ENCODE results near the gene TM7SF3.
"Not testable (repeated sequence)": the region's sequence is repeated elsewhere in the genome, so short reads cannot be mapped to it uniquely, and the experiment has no call there.

Gene TM7SF3, protein sequence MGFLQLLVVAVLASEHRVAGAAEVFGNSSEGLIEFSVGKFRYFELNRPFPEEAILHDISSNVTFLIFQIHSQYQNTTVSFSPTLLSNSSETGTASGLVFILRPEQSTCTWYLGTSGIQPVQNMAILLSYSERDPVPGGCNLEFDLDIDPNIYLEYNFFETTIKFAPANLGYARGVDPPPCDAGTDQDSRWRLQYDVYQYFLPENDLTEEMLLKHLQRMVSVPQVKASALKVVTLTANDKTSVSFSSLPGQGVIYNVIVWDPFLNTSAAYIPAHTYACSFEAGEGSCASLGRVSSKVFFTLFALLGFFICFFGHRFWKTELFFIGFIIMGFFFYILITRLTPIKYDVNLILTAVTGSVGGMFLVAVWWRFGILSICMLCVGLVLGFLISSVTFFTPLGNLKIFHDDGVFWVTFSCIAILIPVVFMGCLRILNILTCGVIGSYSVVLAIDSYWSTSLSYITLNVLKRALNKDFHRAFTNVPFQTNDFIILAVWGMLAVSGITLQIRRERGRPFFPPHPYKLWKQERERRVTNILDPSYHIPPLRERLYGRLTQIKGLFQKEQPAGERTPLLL

DNA sequence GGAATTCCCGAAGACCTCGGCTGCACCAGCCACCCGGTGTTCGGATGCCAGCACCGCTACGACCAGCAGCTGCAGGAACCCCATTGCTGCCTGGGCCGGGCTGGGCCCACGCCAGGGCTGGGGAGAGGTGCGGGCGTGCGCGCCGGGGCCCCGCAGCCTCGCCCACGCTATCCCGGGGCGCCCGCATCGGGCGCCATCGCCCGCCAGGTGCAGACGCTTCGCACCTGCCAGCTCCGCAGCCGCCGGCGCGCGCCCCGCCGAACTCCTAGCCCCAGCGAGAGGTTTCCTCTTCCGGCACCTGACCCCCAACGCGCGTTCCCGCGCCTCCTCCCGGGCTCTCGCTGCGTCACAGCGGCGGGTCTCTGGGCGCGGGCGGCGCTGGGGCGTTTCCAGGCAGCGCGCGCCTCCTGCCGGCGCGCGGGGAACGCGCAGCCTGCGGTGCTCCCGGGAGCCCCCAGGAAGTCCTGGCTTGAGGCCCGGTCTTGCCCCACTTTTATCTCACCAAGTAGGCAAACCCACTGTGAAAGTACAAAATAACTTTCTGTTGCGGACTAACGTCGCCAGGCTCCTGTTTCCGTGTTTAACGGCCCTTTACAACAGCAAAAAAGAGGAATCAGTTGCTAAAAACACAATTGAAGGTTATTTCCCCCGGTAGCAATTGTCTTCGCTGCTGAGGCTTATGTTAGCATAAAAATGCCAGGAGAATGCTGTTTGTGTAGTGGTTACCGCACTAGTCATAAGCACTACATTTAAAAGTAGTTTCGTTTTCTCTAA lies at the start of gene TM7SF3:
Gene TM7SF3 (minus strand): TSS at position 300 of the 774 bp plus-strand sequence. CDS start 216 bp downstream, at position 84.
- DNase-seq = peak; percentile 94

DNA sequence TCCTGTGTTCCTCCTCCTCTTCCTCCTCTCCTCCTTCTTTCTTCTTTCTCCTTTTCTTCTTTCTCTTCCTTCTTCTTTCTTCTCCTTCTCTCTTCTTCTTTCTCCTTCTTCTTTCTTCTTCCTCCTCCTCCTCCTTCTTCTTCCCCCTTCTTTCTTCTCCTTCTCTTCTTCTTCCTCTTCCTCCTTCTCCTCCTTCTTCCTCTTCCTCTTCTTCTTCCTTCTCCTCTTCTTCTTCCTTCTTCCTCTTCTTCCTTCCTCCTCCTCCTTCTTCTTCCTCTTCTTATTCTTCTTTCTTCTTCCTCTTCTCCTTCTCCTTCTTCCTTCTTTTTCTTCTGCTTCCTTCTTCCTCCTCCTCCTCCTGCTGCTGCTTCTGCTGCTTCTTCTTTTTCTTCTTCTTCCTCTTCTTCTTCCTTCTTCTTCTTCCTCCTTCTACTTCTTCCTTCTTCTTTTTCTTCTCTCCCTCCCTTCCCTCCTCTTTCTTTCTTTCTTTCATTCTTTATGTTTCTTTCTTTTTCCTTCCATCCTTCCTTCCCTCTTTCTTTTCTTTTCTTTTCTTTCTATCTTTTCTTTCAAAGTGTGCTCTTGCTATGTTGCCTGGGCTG lies 49.2 kb upstream of the TM7SF3 start:
- no peak for DNase-seq

DNA sequence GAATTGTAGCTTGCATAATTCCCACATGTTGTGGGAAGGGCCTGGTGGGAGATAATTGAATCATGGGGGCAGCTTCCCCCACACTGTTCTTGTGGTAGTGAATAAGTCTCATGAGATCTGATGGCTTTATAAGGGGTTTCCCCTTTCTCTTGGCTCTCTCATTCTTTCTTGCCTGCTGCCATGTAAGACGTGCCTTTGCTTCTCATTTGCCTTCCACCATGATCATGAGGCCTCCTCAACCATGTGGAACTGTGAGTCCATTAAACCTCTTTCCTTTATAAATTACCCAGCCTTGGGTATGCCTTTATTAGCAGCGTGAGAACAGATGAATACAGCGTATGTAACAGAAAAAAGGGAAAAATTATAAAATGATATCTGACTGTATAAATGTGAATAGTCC lies 47.1 kb upstream of the TM7SF3 start:
- no peak for DNase-seq

DNA sequence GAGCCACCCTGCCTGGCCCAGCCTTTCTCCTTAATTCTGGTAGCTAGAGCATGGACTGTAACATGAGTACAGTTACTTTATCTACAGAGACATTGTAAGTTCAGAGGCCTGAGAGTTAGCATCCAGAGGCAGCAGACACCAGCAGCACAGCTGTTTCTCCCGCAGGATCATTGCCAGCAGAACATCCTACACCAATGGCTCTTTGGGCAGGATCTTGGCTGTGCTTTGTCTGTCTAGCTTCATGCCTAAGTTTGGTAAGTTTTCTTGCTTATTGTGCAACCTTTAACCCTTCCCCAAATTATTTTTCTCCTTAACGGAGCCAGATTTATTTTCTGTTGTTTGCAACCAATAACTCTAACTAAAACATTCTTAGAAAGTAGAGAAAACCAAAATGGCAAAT lies 46.6 kb upstream of the TM7SF3 start:
- no peak for DNase-seq

DNA sequence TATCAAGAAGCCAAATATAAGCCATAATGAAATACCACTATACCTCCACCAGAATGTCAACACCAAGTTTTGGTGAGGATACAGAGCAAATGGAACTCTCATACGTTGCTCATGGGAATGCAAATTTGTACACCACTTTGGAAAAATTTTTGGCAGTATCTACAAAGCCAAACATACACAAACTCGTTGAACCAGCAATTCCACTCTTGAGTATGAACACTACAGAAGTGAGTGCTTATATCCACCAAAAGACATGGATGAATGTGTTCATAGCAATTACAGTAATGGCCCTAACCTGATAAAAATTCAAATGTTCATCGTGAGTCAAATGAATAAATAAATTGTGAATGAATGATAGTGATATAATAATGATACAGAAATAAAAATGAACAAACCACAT lies 43.4 kb upstream of the TM7SF3 start:
- no peak for DNase-seq

DNA sequence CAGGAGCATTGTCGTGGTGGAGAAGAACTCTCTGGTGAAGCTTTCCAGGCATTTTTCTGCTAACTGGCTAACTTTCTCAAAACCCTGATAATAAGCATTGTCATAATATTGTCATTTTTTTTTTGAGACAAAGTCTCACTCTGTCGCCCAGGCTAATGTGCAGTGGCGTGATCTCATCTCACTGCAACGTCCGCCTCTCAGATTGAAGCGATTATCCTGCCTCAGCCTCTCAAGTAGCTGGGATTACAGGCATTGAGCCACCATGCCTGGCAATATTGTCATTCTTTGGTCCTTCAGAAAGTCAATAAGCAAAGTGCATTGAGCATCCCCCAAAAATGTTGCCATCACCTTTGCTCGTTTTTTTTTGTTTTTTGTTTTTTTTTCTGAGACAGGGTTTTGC lies 41.8 kb upstream of the TM7SF3 start:
- no peak for DNase-seq

DNA sequence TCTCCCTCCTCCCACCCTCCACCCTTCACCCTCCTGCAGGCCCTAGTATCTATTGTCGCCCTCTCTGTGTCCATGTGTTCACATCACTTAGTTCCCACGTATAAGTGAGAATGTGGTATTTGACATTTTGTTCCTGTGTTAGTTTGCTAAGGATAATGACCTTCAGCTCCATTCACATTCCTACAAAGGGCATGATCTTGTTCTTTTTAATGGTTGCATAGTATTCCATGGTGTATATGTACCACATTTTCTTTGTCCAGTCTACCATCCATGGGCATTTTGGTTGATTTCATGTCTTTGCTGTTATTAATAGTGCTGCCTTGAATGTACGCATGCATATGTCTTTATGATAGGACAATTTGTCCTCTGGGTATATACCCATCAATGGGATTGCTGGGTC lies 38.6 kb upstream of the TM7SF3 start:
- DNase-seq = no peak

DNA sequence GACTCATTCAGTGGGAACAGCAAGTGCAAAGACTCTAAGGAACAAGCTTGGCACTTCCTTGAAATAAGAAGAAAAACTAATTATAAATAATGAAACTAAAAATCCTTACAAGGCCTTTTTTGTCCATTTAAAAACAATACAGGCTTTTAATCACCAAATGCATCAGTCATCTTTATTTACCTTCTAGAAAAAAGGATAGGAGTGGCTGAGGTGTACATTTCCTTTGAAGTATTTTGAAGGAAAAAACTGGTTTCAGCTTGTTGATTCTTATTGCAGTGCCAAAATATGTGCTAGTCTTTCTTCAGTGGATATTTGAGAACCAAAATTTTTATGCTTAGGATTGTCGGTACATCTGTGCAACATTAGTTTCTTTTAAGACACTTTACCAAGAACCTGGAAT lies 38.0 kb upstream of the TM7SF3 start:
- DNase-seq = no peak

DNA sequence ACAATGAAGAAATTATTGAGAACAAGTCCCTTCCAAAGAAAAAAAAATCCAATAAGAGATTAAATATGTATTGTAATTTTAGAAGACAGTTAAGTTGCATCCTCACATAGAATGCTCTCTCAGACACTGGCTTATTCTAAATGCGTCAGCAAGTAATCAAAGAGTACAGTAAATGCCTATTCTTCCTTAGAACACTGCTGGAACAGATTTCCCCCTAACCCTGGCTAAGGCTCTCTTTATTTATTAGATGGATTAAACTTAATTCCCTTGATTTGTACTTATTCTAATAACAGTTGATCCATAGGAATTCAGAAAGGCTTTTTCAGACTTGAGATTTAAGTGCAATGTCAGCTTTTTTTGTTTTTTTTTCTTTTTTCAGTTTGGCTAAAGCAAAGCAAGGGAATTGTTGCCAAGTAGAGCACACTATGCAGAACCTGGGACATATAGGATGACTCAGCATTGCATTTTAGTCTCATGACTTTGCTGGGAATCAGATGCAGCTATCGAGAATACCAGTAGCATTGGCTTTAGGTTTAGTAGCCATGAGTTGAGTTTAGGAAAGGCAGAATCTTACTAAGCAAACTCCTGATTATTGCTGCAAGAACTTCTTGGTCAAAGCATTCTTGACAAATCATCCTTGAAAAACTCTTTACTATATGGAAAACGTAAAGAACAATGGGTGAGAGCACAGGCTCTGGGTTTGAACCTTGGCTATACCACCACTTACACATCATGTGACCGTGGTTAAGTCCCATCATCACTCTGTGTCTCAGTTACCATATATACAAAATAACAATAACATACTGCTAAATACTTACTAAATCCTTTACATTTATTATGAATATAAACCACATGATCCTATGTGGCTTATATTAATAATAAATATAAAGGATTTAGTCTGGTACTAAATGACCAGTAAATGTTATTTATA lies 34.9 kb upstream of the TM7SF3 start:
- no peak for DNase-seq

DNA sequence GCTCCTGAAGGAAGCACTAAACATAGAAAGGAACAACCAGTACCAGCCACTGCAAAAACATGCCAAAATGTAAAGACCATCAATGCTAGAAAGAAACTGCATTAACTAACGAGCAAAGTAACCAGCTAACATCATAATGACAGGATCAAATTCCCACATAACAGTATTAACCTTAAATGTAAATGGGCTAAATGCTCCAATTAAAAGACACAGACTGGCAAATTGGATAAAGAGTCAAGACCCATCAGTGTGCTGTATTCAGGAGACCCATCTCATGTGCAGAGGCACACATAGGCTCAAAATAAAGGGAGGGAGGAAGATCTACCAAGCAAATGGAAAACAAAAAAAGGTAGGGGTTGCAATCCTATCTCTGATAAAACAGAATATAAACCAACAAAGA lies 27.8 kb upstream of the TM7SF3 start:
- not testable (repeated sequence) for DNase-seq

DNA sequence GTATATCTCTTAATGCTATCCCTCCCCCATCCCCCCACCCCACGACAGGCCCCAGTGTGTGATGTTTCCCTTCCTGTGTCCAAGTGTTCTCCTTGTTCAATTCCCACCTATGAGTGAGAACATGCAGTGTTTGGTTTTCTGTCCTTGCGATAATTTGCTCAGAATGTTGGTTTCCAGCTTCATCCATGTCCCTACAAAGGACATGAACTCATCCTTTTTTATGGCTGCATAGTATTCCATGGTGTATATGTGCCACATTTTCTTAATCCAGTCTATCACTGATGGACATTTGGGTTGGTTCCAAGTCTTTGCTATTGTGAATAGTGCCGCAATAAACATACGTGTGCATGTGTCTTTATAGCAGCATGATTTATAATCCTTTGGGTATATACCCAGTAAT lies 26.5 kb upstream of the TM7SF3 start:
- not testable (repeated sequence) for DNase-seq

DNA sequence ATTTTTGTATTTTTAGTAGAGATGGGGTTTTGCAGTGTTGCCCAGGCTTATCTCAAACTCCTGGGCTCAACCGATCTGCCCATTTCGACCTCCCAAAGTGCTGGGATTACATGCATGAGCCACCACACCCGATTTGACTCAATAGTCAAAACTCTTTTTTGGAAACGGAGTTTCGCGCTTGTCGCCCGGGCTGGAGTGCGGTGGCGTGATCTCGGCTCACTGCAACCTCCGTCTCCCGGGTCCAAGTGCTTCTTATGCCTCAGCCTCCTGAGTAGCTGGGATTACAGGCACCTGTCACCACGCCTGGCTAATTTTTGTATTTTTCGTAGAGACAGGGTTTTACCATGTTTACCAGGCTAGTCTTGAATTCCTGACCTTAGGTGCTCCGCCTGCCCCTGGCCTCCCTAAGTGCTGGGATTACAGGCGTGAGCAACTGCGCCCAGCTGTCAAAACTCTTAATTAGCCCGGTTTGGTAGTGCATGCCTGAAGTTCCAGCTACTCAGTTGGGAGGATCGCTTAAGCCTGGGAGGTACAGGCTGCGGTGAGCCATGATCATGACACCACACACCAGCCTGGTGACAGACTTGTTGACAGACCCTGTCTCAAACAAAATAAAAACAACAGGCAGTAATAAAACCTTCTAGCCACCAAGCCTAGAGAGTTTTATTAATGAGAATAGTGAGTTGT lies 20.6 kb upstream of the TM7SF3 start:
- no peak for DNase-seq

DNA sequence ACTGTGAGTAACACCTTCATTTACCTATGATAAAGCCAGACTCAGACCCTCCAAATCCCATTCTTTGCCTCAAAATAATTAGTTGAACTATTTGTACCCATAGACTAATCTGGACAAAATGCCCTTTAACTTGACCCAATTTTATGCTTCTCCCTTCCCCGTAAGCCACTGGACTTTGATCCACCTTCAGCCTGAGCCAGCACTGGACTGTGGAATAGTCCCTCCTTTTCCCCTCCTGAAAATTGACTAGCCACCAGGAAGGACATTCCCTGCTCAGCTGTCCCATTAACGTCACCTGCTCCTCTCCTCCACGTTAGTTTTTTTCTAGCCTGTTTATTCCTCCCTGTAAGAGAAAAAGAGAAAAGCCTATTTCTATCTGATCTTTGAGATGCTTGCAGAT lies 18.5 kb upstream of the TM7SF3 start:
- no peak for DNase-seq

DNA sequence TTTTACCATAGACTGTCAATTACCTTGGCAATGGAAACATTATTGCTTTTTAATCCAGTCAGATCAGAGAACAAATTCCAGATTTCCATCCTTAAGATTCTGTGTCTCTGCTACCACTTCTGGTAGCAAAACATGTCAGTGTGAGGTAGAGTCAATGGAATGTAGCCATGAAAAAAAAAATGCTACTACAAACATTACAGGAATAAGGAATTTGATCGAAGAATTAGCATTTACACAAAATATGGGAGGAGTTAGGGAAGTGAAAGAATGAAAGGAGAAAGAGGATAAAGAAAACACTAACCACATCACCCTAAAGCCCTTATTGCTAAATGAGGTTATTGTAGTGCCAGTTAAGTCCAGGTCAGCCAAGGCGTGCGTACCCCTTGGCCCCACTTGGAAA lies 17.3 kb upstream of the TM7SF3 start:
- no peak for DNase-seq

DNA sequence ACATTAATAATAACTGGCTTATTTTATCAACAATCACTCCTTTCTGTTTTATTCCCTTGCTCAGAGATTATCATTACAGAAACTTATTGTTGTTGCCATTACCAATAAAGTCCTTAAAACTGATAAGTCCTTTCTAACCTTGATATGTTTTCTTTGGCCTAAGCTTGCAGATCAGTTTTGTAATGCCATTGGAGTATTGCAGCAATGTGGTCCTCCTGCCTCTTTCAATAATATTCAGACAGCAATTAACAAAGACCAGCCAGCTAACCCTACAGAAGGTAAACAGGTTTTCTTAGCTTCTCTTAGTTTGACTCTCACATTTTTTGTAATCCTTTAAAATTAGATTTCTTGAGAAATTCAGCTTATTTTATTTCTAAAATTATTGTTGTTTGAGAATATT lies 12.1 kb upstream of the TM7SF3 start:
- no peak for DNase-seq

DNA sequence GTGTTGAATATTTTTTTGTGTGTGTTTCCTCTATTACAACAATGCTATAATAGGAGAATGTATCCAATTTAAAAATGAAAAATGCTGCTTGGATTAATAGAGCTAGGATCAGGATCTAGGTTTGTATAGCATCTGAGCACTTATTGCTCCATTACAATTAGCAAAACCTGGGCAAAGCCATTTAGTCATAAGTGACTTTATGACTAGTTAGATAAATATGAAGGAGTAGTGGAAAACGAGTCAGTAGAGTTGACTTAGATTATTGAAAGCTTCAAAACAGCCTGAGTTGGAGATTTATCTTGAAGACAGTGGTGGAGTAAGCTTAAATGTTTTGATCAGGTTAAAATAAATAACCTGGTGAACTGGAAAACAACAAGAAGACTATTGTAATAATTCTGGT lies 10.9 kb upstream of the TM7SF3 start:
- no peak for DNase-seq

DNA sequence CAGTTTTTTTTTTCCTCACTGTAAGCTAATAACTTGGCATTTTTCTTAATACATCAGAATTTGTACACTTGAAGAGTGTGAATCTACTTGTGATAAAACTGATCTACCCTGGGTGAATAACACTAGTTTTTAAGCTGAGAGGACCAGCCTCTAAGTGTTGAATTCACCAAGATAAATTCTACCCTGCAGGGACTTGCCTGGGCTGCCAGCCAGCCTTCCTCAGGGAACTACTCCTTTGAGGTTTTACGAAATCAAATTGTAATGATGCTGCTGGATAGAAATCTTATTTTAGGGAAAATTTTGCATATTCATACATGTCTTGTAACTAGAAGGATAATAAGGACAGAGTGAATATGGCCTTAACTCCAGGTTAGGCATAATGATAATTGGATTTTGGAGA lies 10.1 kb upstream of the TM7SF3 start:
- DNase-seq = no peak

DNA sequence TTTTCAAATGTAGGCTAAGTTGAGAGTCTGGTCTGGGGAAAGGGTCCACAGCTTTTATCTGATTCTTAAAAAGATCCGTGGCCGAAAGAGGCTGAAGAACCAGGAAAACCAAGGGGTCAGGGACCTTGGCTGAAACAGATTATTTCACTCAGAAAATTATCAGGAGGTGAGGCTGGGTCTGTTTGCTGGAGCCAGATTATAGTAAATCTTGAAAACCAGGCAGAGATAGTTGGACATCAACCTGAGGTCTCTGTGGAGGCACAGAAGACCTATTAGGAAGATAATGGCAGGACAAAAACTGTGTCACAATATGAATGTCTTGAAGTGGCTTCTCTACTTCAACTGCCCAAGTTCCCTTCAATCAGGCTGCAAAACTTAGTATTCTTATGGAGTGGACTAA lies 6.6 kb upstream of the TM7SF3 start:
- no peak for DNase-seq

DNA sequence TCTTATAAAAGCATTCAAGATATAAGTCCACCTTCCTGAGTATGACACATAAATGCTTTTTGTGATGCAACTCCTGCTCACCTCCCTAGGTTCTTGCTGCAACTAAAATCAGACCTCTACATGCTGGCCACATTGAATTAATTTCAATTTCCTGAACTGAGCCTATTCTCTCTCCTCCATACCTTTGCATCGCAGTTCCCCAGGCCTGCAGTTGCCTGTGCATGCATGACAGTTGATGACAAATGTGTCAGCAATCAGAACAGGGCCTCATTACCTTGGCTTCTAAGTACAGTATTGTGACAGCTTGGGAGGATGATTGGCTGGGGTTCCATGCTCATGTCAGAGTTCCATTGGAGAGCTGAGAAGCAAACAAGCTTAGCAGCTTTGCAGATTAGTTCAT lies 3.9 kb upstream of the TM7SF3 start:
- DNase-seq = no peak

DNA sequence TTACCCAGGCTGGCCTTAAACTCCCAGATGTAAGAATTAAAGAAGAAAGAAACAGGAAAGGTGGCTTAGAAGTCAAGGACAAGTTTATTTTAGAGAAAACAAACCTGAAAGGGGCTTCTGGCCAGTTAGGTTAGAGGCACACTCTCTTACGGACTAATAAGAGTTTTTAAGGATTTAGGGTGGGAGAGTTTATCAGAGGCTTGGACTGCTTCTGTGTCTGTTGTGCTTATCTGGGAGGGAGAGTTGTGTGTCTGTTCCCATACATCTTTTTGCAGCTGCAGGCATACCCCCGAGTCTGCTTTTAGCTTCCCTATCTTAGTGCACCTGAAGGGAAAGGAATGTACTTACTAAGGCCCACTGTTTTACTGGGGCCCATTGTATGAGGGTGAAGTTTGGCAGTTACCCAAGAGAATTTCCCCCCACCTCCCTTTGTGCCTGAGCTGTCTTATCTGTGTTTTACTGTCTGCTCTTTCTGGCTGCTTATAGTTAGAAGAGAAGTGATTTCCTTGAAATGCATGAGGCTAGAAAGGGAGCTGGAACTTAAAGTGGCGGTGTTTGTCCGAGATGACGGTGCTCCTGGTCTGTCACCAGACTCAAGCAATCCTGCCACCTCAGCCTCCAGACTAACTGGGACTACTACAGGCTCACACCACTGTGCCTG lies 3.1 kb upstream of the TM7SF3 start:
- DNase-seq = not testable (repeated sequence)

DNA sequence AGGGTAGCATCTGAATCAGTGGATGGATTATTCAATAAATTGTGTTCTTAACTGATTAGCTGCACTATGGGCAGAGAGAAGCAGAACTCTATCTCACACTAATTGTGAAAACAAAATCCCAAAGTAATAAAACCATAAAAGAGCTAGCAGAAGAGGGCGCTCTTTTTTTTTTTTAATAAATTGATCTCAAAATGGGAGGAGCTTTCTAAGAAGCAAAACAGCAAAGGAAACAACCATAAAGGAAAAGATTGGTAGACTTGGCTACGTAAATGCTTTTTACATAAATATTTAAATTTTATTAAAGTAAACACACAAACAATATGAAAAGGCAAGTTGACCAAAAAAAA lies 1.5 kb upstream of the TM7SF3 start:
- DNase-seq = no peak

All from CD4-positive, alpha-beta T cell treated with Interleukin-15 for 1 hour (primary cell).